Activated gamma-delta T cell treated with anti-CD3 and anti-CD28 coated beads, Interleukin-2, amount 50 U/mL, for 16 hours (primary cell): ENCODE data around the gene MAN2A1.

Experiments
- DNase-seq: peaks from one replicate; pipeline ENCODE4 v3.0.0-alpha.2; 2020; ENCODE audit warnings: low read depth

Gene MAN2A1

GRCh38 chr5:109908366-109908765 is 218.6 kb downstream of the MAN2A1 start:
- DNase-seq = no peak

GRCh38 chr5:109910874-109911273 is 221.1 kb downstream of the MAN2A1 start:
- no peak for DNase-seq

GRCh38 chr5:109911731-109912130 is 222.0 kb downstream of the MAN2A1 start:
- no peak for DNase-seq

GRCh38 chr5:109914906-109915305 is 225.2 kb downstream of the MAN2A1 start:
- no peak for DNase-seq

- no peak for DNase-seq
Measured at GRCh38 chr5:109916481-109917153, 226.9 kb downstream of the MAN2A1 start.
